ENCODE results near the gene PDZD11.

The PDZD11 gene

DNA sequence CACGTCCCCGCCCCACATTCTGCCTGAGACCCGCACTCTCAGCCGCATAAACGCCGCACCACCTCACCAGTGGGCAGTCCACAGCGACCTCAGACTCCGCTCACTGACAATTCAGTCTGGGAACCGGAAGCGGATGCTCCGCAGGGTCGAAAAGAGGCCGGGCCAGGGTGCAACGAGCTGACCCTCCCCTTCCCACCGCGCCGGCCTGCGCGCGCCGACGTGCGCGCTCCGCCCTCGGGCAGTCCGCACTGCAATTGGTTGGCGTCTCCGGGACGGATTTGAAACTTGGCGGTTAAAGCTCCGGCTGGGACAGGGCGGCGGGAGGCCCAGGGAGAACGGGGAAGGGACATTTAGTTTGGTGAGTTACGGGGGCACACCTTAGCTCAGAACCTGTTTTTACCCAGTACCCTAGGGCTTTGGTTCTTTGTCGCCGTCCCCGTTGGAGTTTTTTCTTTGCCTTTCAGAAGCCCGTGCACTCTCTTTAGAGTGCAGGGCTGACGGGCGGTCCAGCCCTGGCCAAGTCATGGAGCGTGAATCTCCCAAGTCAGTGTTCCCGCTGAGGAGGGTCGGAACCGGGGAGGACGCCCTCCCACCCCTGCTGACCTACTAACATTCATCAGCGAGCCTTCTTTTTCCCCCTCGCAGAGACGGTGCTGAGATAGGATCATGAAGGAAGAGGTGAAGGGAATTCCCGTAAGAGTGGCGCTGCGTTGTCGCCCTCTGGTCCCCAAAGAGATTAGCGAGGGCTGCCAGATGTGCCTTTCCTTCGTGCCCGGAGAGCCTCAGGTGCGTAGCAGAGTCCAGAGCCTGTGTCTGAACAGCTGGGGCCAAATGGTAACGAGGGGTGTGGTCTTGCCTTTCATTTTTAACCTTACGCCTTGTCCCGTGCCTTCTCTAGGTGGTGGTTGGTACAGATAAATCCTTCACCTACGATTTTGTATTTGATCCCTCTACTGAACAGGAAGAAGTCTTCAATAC is at the start of gene PDZD11, which contains the start of gene KIF4A (continued):
- TF ChIP-seq, protein P1, sequence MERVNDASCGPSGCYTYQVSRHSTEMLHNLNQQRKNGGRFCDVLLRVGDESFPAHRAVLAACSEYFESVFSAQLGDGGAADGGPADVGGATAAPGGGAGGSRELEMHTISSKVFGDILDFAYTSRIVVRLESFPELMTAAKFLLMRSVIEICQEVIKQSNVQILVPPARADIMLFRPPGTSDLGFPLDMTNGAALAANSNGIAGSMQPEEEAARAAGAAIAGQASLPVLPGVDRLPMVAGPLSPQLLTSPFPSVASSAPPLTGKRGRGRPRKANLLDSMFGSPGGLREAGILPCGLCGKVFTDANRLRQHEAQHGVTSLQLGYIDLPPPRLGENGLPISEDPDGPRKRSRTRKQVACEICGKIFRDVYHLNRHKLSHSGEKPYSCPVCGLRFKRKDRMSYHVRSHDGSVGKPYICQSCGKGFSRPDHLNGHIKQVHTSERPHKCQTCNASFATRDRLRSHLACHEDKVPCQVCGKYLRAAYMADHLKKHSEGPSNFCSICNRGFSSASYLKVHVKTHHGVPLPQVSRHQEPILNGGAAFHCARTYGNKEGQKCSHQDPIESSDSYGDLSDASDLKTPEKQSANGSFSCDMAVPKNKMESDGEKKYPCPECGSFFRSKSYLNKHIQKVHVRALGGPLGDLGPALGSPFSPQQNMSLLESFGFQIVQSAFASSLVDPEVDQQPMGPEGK (tag by site-specific recombination; IDR thresholded peaks at IDR 0.05): peak; percentile 38; the same call in 1 of the 2 replicates
- TF ChIP-seq ZNF529 (tag by site-specific recombination; IDR thresholded peaks at IDR 0.05; ENCODE audit: insufficient replicate concordance): no peak
- TF ChIP-seq SCRT1 (tag by site-specific recombination; IDR thresholded peaks at IDR 0.05; ENCODE audit: borderline replicate concordance): no peak
- TF ChIP-seq ZNF561 (tag by site-specific recombination; IDR thresholded peaks at IDR 0.05; ENCODE audit: borderline replicate concordance): 0 out of 2 replicates have a peak, but pooled peaks have one; percentile 55
- TF ChIP-seq, protein P2, sequence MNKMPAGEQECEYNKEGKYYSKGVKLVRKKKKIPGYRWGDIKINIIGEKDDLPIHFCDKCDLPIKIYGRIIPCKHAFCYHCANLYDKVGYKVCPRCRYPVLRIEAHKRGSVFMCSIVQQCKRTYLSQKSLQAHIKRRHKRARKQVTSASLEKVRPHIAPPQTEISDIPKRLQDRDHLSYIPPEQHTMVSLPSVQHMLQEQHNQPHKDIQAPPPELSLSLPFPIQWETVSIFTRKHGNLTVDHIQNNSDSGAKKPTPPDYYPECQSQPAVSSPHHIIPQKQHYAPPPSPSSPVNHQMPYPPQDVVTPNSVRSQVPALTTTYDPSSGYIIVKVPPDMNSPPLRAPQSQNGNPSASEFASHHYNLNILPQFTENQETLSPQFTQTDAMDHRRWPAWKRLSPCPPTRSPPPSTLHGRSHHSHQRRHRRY (tag by site-specific recombination; IDR thresholded peaks at IDR 0.05): no peak
- no peak for TF ChIP-seq ZNF776 (tag by site-specific recombination; IDR thresholded peaks at IDR 0.05; ENCODE audit: borderline replicate concordance)
- no peak for TF ChIP-seq ZFP3 (tag by site-specific recombination; IDR thresholded peaks at IDR 0.05; ENCODE audit: low read depth)
- TF ChIP-seq ZNF114 (tag by site-specific recombination; IDR thresholded peaks at IDR 0.05): no peak
- TF ChIP-seq ZNF660 (tag by site-specific recombination; IDR thresholded peaks at IDR 0.05): no peak
- TF ChIP-seq YY2 (tag by site-specific recombination; IDR thresholded peaks at IDR 0.05): no peak
- 0 out of 2 replicates have a peak, but pooled peaks have one; percentile 30 for TF ChIP-seq ZBTB7A (tag by site-specific recombination; IDR thresholded peaks at IDR 0.05; ENCODE audit: low read depth)
- TF ChIP-seq, protein P3, sequence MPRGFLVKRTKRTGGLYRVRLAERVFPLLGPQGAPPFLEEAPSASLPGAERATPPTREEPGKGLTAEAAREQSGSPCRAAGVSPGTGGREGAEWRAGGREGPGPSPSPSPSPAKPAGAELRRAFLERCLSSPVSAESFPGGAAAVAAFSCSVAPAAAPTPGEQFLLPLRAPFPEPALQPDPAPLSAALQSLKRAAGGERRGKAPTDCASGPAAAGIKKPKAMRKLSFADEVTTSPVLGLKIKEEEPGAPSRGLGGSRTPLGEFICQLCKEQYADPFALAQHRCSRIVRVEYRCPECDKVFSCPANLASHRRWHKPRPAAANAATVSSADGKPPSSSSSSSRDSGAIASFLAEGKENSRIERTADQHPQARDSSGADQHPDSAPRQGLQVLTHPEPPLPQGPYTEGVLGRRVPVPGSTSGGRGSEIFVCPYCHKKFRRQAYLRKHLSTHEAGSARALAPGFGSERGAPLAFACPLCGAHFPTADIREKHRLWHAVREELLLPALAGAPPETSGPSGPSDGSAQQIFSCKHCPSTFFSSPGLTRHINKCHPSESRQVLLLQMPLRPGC (tag by site-specific recombination; IDR thresholded peaks at IDR 0.05): no peak
- no peak; the same call in 1 of the 2 replicates for TF ChIP-seq MEIS1 (CRISPR knock-in tag; IDR thresholded peaks at IDR 0.05; ENCODE audit: borderline replicate concordance)
- TF ChIP-seq ZNF843 (tag by site-specific recombination; IDR thresholded peaks at IDR 0.05): 0 out of 2 replicates have a peak, but pooled peaks have one; percentile 26
- TF ChIP-seq ZNF140 (tag by site-specific recombination; IDR thresholded peaks at IDR 0.05): no peak
- TF ChIP-seq ZSCAN16 (tag by site-specific recombination; IDR thresholded peaks at IDR 0.05): no peak
- TF ChIP-seq ZNF830 (tag by site-specific recombination; IDR thresholded peaks at IDR 0.05; ENCODE audit: low read depth): no peak
- peak; percentile 25; the same call in 1 of the 2 replicates for TF ChIP-seq ZNF76 (tag by site-specific recombination; IDR thresholded peaks at IDR 0.05; ENCODE audit: borderline replicate concordance, low read depth)
- 0 out of 2 replicates have a peak, but pooled peaks have one; percentile 61 for TF ChIP-seq ZNF501 (tag by site-specific recombination; IDR thresholded peaks at IDR 0.05)
- TF ChIP-seq ZNF777 (tag by site-specific recombination; IDR thresholded peaks at IDR 0.05; ENCODE audit: borderline replicate concordance): no peak
- TF ChIP-seq ZNF341 (tag by site-specific recombination; IDR thresholded peaks at IDR 0.05; ENCODE audit: low read depth): no peak
- peak; percentile 51 for TF ChIP-seq ZBTB8A (tag by site-specific recombination; IDR thresholded peaks at IDR 0.05)
- peak; percentile 7; the same call in 1 of the 2 replicates for TF ChIP-seq ZBTB17 (tag by site-specific recombination; IDR thresholded peaks at IDR 0.05)
- TF ChIP-seq ZNF37A (tag by site-specific recombination; IDR thresholded peaks at IDR 0.05): no peak
- TF ChIP-seq SP3 (tag by site-specific recombination; IDR thresholded peaks at IDR 0.05): peak; percentile 84
- TF ChIP-seq ZNF600 (tag by site-specific recombination; IDR thresholded peaks at IDR 0.05): peak; percentile 38; the same call in 1 of the 2 replicates
- TF ChIP-seq ZNF248 (tag by site-specific recombination; IDR thresholded peaks at IDR 0.05): no peak
- no peak for TF ChIP-seq HOXD13 (CRISPR knock-in tag; IDR thresholded peaks at IDR 0.05; ENCODE audit: borderline replicate concordance)
- no peak for TF ChIP-seq ZNF558 (tag by site-specific recombination; IDR thresholded peaks at IDR 0.05)
- TF ChIP-seq ZNF10 (tag by site-specific recombination; IDR thresholded peaks at IDR 0.05): peak; percentile 28; the same call in 1 of the 2 replicates
- TF ChIP-seq ZNF549 (tag by site-specific recombination; IDR thresholded peaks at IDR 0.05): no peak
- TF ChIP-seq ZFHX2 (tag by site-specific recombination; conservative IDR thresholded peaks at IDR 0.05): 0 out of 2 replicates have a peak, but pooled peaks have one; percentile 12
- TF ChIP-seq ZBTB1 (tag by site-specific recombination; IDR thresholded peaks at IDR 0.05): no peak
- TF ChIP-seq GLI2 (tag by site-specific recombination; IDR thresholded peaks at IDR 0.05; ENCODE audit: borderline replicate concordance, low read depth): no peak
- TF ChIP-seq ZNF335 (tag by site-specific recombination; conservative IDR thresholded peaks at IDR 0.05): peak; percentile 72
